H9 (cell line): Measurements from ENCODE around the gene RBP4. TPM values are rescaled to one million over a fixed set of nuclear protein-coding genes. Genes with fewer than 3 reads are reported as not detected.

Experiments used
- DNase-seq: peaks from one replicate; pipeline ENCODE4 v3.0.0-alpha.2; 2017
- H2AFZ ChIP-seq: one replicate; pipeline ENCODE4 v1.6.1; 2013; ENCODE audit warnings: mild to moderate bottlenecking, low read length, control low read depth, moderate library complexity
- H2AK5ac ChIP-seq: 2 replicates; pipeline ENCODE4 v1.6.1; 2013; ENCODE audit warnings: low read length, control low read depth, mixed read lengths; ENCODE audit not compliant: insufficient read length
- H2BK120ac ChIP-seq: one replicate; pipeline ENCODE4 v1.6.1; 2013; ENCODE audit warnings: low read depth, mild to moderate bottlenecking, low read length, control low read depth, inconsistent platforms; ENCODE audit not compliant: poor library complexity, severe bottlenecking
- H2BK12ac ChIP-seq: 2 replicates; pipeline ENCODE4 v1.6.1; 2013; ENCODE audit warnings: low read length, control low read depth, mixed read lengths, low read depth; ENCODE audit not compliant: insufficient read length
- H2BK15ac ChIP-seq: 2 replicates; pipeline ENCODE4 v1.6.1; 2013; ENCODE audit warnings: low read depth, low read length, control low read depth
- H2BK20ac ChIP-seq: one replicate; pipeline ENCODE4 v1.6.1; 2013; ENCODE audit warnings: low read depth, mild to moderate bottlenecking, low read length, control low read depth, inconsistent platforms; ENCODE audit not compliant: poor library complexity, severe bottlenecking
- H2BK5ac ChIP-seq: 2 replicates; pipeline ENCODE4 v1.6.1; 2013; ENCODE audit warnings: low read length, control low read depth, mixed read lengths; ENCODE audit not compliant: insufficient read length
- H3K14ac ChIP-seq: 2 replicates; pipeline ENCODE4 v1.6.1; 2013; ENCODE audit warnings: low read length, control low read depth; ENCODE audit not compliant: insufficient read depth
- H3K18ac ChIP-seq: 2 replicates; pipeline ENCODE4 v1.6.1; 2013; ENCODE audit warnings: low read depth, mild to moderate bottlenecking, mixed read lengths, low read length, control low read depth; ENCODE audit not compliant: insufficient read length
- H3K23ac ChIP-seq: 2 replicates; pipeline ENCODE4 v1.6.1; 2013; ENCODE audit warnings: low read length, control low read depth, mixed read lengths, low read depth; ENCODE audit not compliant: insufficient read length
- H3K23me2 ChIP-seq: 2 replicates; pipeline ENCODE4 v1.6.1; 2013; ENCODE audit warnings: low read depth, mild to moderate bottlenecking, mixed read lengths, low read length, control low read depth; ENCODE audit not compliant: insufficient read length, poor library complexity, severe bottlenecking
- H3K27ac ChIP-seq: 2 replicates; pipeline ENCODE4 v1.5.1; 2013; ENCODE audit warnings: low read length, control low read depth, mixed read lengths, low read depth; ENCODE audit not compliant: insufficient read length
- H3K27me3 ChIP-seq: 2 replicates; pipeline ENCODE4 v1.6.1; 2013; ENCODE audit warnings: low read length, control low read depth, inconsistent platforms; ENCODE audit not compliant: insufficient read depth
- H3K4ac ChIP-seq: 2 replicates; pipeline ENCODE4 v1.6.1; 2013; ENCODE audit warnings: low read depth, mild to moderate bottlenecking, control low read depth, inconsistent platforms, low read length, moderate library complexity
- H3K4me1 ChIP-seq: 2 replicates; pipeline ENCODE4 v1.6.1; 2013; ENCODE audit warnings: low read length, control low read depth, inconsistent platforms; ENCODE audit not compliant: insufficient read depth
- H3K4me2 ChIP-seq: 2 replicates; pipeline ENCODE4 v1.6.1; 2013; ENCODE audit warnings: low read length, control low read depth, mixed read lengths; ENCODE audit not compliant: insufficient read length, insufficient read depth
- H3K56ac ChIP-seq: 2 replicates; pipeline ENCODE4 v1.6.1; 2013; ENCODE audit warnings: low read depth, mild to moderate bottlenecking, mixed read lengths, low read length, control low read depth; ENCODE audit not compliant: insufficient read length
- H3K79me1 ChIP-seq: 2 replicates; pipeline ENCODE4 v1.6.1; 2013; ENCODE audit warnings: low read depth, mild to moderate bottlenecking, moderate library complexity, low read length, control low read depth, inconsistent platforms; ENCODE audit not compliant: insufficient read depth, poor library complexity, severe bottlenecking
- H3K79me2 ChIP-seq: 2 replicates; pipeline ENCODE4 v1.6.1; 2013; ENCODE audit warnings: low read length, control low read depth, inconsistent platforms; ENCODE audit not compliant: insufficient read depth
- H3K9ac ChIP-seq: 2 replicates; pipeline ENCODE4 v1.6.1; 2013; ENCODE audit warnings: low read length, control low read depth, mixed read lengths; ENCODE audit not compliant: insufficient read length; ENCODE audit errors: extremely low read depth
- H3K9me3 ChIP-seq: one replicate; pipeline ENCODE4 v1.6.1; 2013; ENCODE audit warnings: low read depth, low read length, inconsistent platforms; ENCODE audit not compliant: control insufficient read depth
- H3T11ph ChIP-seq: one replicate; pipeline ENCODE4 v1.6.1; 2013; ENCODE audit warnings: mild to moderate bottlenecking, low read length, control low read depth, inconsistent platforms
- H4K20me1 ChIP-seq: one replicate; pipeline ENCODE4 v1.6.1; 2013; ENCODE audit not compliant: control insufficient read depth, insufficient read length, insufficient read depth
- H4K5ac ChIP-seq: 2 replicates; pipeline ENCODE4 v1.6.1; 2013; ENCODE audit warnings: low read depth, mild to moderate bottlenecking, mixed read lengths, low read length, control low read depth; ENCODE audit not compliant: insufficient read length
- H4K8ac ChIP-seq: replicated peaks from 2 replicates; pipeline ENCODE4 v1.6.1; 2013; ENCODE audit warnings: low read length, control low read depth, mixed read lengths, low read depth; ENCODE audit not compliant: insufficient read length
- H4K91ac ChIP-seq: 2 replicates; pipeline ENCODE4 v1.6.1; 2013; ENCODE audit warnings: low read depth, mild to moderate bottlenecking, moderate library complexity, mixed read lengths, low read length, control low read depth; ENCODE audit not compliant: insufficient read length
- H3K27ac Mint-ChIP-seq, 3 experiments: 2 replicates in 2 of 3; 3 replicates in 1 of 3; pipeline ENCODE4 v1.8.0; 2020 to 2021; ENCODE audit warnings: mixed read lengths in 3 of 3, mild to moderate bottlenecking in 1 of 3, moderate library complexity in 1 of 3
- H3K27me3 Mint-ChIP-seq: 2 replicates; pipeline ENCODE4 v1.8.0; 2021; ENCODE audit warnings: low read depth, mild to moderate bottlenecking, moderate library complexity, mixed read lengths
- H3K36me3 Mint-ChIP-seq, 3 experiments: 2 replicates in 2 of 3; 3 replicates in 1 of 3; pipeline ENCODE4 v1.8.0; 2020 to 2021; ENCODE audit warnings: low read depth in 3 of 3, mixed read lengths in 3 of 3; ENCODE audit not compliant: insufficient read depth in 1 of 3
- H3K4me1 Mint-ChIP-seq, 2 experiments: 2 replicates each; pipeline ENCODE4 v1.8.0; 2020; ENCODE audit warnings: mixed read lengths in 2 of 2
- H3K4me3 Mint-ChIP-seq, 2 experiments: 2 replicates in 1 of 2; 3 replicates in 1 of 2; pipeline ENCODE4 v1.8.0; 2020 to 2021; ENCODE audit warnings: mild to moderate bottlenecking in 2 of 2, mixed read lengths in 2 of 2, moderate library complexity in 1 of 2
- H3K9me3 Mint-ChIP-seq, 2 experiments: 2 replicates in 1 of 2; 3 replicates in 1 of 2; pipeline ENCODE4 v1.8.0; 2020; ENCODE audit warnings: mild to moderate bottlenecking in 2 of 2, mixed read lengths in 2 of 2, moderate library complexity in 1 of 2
- CTCF ChIP-seq: fragments of 200-600 bp; sonication (generic); conservative IDR thresholded peaks from 3 replicates; pipeline ENCODE4 v1.8.0; 2021; ENCODE audit warnings: antibody characterized with exemption, mild to moderate bottlenecking
- WGBS: extraction: QIAGEN DNeasy Blood & Tissue Kit; methylation state at CpG from one replicate; pipeline ENCODE4 v1.1.7; 2013; ENCODE audit warnings: missing lambda C conversion rate, low lambda C conversion rate, mixed read lengths; ENCODE audit not compliant: insufficient read length; ENCODE audit errors: extremely low coverage; 5-methylcytosine and 5-hydroxymethylcytosine counted together
- total RNA-seq: library from RNA; stranded (reverse); gene quantifications from 2 replicates; pipeline ENCODE4 v1.2.1, GENCODE V29; 2021

RBP4 gene
- total RNA-seq, 1 experiment from 2014 or later = not detected

- Mint-ChIP-seq H3K9me3 (no peaks in the 10 kb centered on the region), H3K27me3 (peaks cover 11% of the 10 kb centered on the region), H3K27ac (no peak overlapping the region; a peak in 1 of 7 replicates), H3K4me1 (peaks cover 0 to 3% of the 10 kb centered on the region in 2 experiments; a peak in 1 of 4 replicates), H3K4me3 (no peak overlapping the region), H3K36me3 (no peaks in the 10 kb centered on the region)
- no peak overlapping the region for H3K56ac ChIP-seq
- H3T11ph ChIP-seq = no peak overlapping the region
- no peak overlapping the region for H3K4ac ChIP-seq
- H4K8ac ChIP-seq = no peak overlapping the region
- H4K91ac ChIP-seq = no peak overlapping the region
- H3K27ac ChIP-seq = no peak overlapping the region
- WGBS = 100% methylated on average over 1 of the region's 3 CpGs
- no peak overlapping the region for H2BK5ac ChIP-seq
- H3K27me3 ChIP-seq = no peaks in the 10 kb centered on the region
- no peak overlapping the region for H3K4me2 ChIP-seq
- no peak for DNase-seq
- no peak overlapping the region for H2BK15ac ChIP-seq
- H3K18ac ChIP-seq = no peak overlapping the region
- no peak overlapping the region for H4K5ac ChIP-seq
- no peak overlapping the region for H2AFZ ChIP-seq
- no peaks in the 10 kb centered on the region for H4K20me1 ChIP-seq
- no peak overlapping the region for H3K23ac ChIP-seq
- H2BK12ac ChIP-seq = no peak overlapping the region
- H2BK20ac ChIP-seq = no peak overlapping the region
- TF ChIP-seq CTCF = no peak
- no peak overlapping the region for H3K9ac ChIP-seq
- H3K79me1 ChIP-seq = no peaks in the 10 kb centered on the region
- no peak overlapping the region for H2BK120ac ChIP-seq
- H3K4me1 ChIP-seq = no peaks in the 10 kb centered on the region
- H3K14ac ChIP-seq = no peak overlapping the region
- no peaks in the 10 kb centered on the region for H3K79me2 ChIP-seq
- no peaks in the 10 kb centered on the region for H3K23me2 ChIP-seq
- H3K9me3 ChIP-seq = no peaks in the 10 kb centered on the region
- no peak overlapping the region for H2AK5ac ChIP-seq
Measured at GRCh38 chr10:93579985-93580711, 20.9 kb downstream of the RBP4 start.
